GM20000 (cell line): ENCODE data around the gene KDM6B.

Experiments
- DNase-seq: peaks from one replicate; pipeline ENCODE4 v3.0.0; 2012; ENCODE audit warnings: low spot score
- CTCF ChIP-seq: IDR thresholded peaks from 2 replicates; pipeline ENCODE4 v1.5.1; 2012; ENCODE audit warnings: mild to moderate bottlenecking, control low read depth; ENCODE audit errors: extremely low read depth, missing control alignments

Gene KDM6B

GRCh38 chr17:7838090-7839075, 4.4 kb downstream of the KDM6B start:
- DNase-seq = no peak
- no peak for TF ChIP-seq CTCF

- no peak for TF ChIP-seq CTCF
- no peak for DNase-seq
Measured at GRCh38 chr17:7839190-7839875, 5.3 kb downstream of the KDM6B start.

GRCh38 chr17:7839876-7840261, 5.9 kb downstream of the KDM6B start:
- no peak for TF ChIP-seq CTCF
- DNase-seq = no peak

GRCh38 chr17:7840441-7840840, 6.4 kb downstream of the KDM6B start:
- TF ChIP-seq CTCF = no peak
- no peak for DNase-seq

- TF ChIP-seq CTCF = no peak
- no peak for DNase-seq
Measured at GRCh38 chr17:7840875-7841274, 6.9 kb downstream of the KDM6B start.

- TF ChIP-seq CTCF = peak; percentile 14
- peak; percentile 58 for DNase-seq
Measured at GRCh38 chr17:7841396-7841914, 7.4 kb downstream of the KDM6B start.

GRCh38 chr17:7841915-7842379, 7.9 kb downstream of the KDM6B start:
- no peak for TF ChIP-seq CTCF
- peak; percentile 82 for DNase-seq
